Stimulated activated naive CD4-positive, alpha-beta T cell (primary cell): ENCODE measurements around the gene DHRSX.
"Not testable (repeated sequence)": the region's sequence is repeated elsewhere in the genome, so short reads cannot be mapped to it uniquely, and the experiment has no call there.

ENCODE experiments used
- DNase-seq, 6 experiments: peaks; one replicate each; lab custom pipeline; 2025; lab: John Stamatoyannopoulos, UW

DHRSX gene

GRCh38 chrX:2497961-2498780 is 2.6 kb downstream of the DHRSX start:
- no peak for DNase-seq

GRCh38 chrX:2495595-2495994 is 5.2 kb downstream of the DHRSX start:
- no peak for DNase-seq

DNA sequence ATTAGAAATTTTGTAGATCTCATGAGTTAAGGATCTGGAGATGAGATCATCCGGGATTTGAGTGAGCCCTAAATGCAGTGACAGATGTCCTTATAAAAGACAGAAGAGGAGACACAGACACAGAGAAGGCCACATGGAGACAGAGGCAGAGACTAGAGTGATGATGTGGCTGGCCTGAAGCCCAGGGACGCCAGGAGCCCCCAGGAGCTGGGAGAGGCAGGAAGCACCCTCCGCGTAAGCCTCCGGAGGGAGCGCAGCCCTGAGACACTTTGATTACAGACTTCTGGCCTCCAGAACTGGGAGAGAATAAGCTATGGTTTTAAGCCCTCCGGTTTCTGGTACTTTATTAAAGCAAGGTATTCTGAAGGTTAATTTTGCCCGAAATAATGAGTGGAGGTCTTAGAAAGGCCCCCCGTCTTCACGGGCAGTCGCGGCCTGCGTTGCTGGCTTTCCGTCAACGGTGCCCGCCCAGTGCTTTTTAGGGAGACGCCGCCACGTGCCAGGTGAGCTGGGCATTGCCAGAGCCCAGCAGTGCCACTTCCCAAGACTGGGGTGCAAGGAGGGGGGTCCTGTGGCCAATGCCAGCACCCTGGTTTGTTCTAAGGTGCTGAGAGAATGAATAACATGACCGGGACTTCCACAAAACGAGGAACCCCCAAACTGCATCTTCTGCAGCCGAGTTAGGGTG is 8.1 kb downstream of the DHRSX start:
- no peak for DNase-seq

DNA sequence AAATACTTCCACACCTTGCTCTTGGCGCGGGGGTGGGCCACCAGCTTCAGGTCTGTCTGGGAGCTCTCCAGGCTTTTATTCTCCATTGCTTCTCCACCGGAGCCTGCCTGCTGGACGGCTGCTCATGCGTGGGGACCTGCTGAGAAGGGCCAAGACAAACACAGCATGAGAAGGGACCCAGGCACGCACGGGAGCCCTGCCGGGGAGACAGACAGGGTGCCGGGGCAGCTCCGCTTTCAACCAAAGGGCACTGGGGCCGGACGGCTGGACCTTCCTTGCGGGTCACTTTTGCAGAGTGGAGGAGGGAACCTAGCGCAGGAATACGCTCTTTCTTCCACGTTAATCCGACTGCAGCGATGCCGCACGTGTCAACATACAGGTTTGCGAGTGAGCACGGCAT is 10.1 kb downstream of the DHRSX start:
- no peak for DNase-seq

DNA sequence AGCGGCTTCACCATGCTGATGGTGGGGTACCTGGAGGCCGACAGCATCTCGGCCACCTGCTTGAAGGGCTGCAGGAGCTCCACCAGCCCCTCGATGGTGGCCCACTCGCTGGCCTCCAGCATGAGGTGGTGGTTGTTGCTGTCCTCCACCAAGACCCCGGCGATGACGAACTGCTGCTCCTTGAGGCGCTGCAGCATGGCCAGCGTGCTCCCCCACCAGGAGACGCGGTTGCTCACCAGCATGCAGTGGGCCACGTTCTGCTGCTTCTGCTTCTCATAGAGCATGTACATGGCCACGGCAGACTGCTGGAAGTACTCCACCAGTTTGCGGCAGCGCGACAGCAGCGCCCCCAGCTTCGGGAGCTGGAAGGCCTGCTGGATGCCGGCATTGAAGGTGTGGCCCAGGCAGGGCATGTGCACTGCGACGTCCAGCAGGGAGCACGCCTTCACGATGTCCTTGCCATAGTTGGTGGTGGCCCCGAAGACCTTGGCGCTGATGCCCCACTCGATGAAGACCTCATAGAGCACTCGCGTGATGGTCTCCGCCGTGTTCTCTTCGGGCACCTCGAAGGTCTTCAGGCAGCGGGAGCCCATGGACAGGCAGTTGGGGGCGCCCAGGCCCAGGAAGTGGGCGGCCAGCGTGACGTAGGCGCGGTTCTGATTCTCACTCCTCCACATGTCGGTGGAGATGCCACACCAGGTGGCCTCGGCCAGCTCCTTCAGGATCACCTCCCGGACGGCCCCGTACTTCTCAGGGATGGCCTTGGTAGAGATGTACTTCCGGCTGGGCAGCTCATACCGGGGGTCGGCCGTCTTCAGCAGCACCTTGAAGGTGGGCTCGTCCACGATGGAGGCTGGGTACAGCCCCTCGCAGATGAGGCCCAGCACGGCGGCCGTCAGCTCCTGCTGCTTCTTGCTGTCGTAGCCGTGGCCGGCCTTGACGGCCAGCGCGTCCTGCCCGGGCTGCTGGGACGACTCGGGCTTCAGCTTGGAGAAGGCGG is 11.0 kb downstream of the DHRSX start:
- DNase-seq, result no peak

DNA sequence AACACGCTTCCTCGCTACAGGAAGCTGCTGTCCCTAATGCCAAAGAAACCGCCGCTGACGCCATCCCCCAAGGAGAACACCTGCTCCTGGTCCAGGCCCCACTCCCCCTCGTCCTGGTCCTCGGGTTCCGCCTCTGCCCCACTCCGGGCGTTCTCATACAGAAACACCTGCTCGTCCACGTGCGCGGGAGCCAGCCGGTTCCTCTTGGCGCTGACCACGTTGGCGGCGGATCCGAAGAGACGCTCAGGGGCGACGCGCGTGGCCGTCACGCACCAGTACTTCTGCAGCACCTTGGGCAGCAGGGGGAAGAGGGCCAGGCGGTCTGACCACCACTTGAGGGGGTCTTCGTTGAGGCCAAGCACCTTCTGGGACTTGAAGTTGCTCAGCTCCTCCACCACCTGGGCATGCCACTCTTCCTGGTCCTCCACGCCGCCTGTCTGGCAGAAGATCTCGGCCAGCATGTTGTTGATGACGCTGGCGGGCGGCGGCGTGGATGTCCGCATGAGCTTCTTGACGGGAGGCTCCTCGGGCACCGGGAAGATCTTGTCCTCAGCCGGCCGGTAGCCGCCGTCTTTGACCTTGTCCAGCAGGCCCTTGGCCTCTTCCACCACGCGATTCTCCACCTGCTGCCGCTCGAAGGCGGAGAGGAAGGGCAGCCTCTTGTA is 12.0 kb downstream of the DHRSX start:
- DNase-seq, result no peak

GRCh38 chrX:2487366-2487765 is 13.4 kb downstream of the DHRSX start:
- no peak for DNase-seq

DNA sequence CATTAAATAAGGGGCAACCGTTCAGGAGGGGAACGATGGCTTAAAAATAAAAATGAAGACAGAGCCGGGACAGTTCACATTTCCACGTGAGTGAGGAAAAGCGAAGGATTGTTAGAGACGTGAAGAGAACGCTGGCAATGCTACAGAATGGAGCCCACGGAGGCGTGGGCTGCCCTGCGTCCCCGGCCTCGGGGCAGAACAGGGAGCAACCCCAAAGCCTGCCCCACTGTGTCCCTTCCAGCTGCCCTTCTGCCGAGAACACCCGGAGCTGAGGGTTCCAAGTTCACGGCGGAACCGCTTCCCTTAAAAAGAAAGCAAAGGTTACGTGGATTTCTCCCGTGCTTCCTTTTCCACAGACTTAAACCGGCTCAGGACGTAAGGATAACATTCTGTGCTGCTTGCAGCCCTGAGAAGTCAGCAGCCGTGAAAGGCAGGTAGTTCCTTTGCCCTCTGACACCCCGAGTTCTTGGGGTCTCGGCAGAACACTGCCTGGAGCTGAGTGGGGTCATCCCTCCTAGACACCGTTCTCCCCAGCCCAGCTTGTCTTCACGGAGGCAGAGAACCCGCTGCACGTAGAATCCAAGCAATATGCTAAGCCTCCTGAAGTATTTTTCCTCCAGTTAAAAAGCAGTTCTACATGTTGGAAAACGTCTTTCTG is 14.2 kb downstream of the DHRSX start:
- no peak for DNase-seq

DNA sequence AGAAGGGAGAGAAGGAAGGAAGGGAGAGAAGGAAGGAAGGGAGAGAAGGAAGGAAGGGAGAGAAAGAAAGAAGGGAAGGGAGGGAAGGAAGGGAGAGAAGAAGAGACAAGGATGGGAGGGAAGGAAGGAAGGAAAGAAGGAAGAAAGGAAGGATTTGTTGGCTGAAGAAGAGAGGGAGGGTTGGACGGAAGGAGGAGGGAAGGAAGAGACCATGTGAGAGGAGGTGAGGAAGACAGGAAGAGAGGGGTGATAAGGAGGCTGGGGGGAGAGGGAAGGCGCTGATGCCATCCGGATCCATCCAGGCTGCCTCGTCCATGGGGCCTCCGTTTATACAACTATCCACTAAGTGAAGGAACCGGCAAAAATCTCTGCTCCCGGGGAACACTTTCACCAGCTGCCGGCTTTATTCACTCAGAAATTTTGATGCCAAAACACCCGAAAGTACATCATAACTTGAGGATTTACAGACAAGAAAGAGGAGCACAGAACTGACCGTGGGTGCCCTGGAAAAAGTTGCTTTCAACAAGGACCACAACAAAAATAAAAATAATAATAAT is 14.9 kb downstream of the DHRSX start:
- no peak for DNase-seq

- no peak for DNase-seq
Measured at GRCh38 chrX:2484721-2485648, 15.8 kb downstream of the DHRSX start.

DNA sequence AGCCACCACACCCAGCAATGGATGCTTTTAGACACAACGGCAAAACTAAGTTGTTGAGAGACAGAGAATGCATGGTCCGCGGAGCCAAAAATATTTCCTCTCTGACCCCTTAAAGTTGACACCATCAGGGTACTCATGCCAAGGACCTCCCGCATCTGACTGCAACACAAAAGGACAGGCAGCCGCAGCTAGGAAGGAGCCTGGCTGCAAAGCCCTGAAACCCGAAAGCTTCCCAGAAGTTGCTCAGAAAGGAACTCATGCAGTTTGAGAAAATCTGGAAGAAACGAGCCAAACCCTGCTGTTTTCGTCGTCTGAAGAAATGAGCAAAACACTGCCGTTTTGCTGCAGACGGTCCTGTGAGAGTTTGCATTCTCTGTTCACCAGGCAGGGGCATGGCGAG is 16.5 kb downstream of the DHRSX start:
- no peak for DNase-seq

DNA sequence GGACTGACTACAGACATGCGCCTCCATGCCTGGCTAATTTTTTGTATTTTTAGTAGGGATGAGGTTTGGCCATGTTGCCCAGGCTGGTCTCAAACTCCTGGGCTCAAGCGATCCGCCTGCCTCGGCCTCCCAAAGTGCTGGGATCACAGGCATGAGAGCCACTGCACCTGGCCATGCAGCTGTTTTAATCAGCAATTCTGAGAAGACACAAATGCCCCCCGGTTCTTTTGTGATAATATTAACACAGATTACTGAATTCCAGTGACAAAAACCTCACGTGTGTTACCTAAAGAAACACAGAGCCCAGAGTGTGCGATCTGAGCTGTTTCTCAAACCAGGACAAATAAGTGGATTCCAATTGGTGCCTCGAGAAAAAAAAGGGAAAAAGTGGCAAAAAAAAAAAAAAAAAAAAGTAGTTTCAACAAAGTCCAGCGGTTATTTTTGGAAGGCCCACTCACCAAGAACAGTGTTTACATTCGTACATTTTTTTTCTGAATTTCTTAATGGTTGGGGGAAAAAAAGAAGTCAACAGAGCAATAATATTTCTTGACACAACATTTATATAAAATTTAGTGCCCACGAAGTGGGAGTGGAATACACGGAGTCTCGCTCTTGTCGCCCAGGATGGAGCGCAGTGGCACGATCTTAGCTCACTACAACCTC is 17.2 kb downstream of the DHRSX start:
- DNase-seq, result no peak

GRCh38 chrX:2481597-2481996 is 19.2 kb downstream of the DHRSX start:
- DNase-seq, result not testable (repeated sequence)

DNA sequence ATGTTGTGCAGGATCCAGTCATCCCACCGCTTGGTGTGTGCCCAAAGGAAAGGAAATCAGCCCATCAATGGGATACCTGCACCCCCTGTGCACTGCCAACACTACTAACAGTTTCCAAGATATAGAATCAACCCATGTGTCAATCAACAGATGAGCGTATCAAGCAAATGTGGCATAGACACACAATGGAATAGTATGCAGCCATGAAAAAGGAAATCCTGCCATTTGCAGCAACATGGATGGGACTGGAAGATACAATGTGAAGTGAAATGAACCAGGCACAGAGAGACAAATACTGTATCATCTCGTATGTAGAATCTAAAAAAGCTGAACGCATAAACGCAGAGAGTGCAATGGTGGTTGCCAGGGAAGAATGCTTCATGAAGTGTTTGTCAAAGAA is 20.8 kb downstream of the DHRSX start:
- DNase-seq, result not testable (repeated sequence)

DNA sequence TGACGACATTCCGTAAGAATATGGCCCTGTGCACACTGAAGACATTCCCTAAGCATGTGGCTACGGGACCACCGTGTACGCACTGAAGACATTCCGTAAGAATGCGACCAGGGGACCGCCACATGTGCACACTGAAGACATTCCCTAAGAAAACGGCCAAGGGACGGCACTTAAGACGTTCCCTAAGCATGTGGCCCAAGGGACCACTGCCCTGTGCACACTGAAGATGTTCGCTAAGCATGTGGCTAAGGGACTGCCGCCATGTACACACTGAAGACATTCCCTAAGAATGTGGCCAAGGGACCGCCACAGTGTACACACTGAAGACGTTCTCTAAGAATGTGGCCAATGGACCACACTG is 21.4 kb downstream of the DHRSX start:
- no peak for DNase-seq

DNA sequence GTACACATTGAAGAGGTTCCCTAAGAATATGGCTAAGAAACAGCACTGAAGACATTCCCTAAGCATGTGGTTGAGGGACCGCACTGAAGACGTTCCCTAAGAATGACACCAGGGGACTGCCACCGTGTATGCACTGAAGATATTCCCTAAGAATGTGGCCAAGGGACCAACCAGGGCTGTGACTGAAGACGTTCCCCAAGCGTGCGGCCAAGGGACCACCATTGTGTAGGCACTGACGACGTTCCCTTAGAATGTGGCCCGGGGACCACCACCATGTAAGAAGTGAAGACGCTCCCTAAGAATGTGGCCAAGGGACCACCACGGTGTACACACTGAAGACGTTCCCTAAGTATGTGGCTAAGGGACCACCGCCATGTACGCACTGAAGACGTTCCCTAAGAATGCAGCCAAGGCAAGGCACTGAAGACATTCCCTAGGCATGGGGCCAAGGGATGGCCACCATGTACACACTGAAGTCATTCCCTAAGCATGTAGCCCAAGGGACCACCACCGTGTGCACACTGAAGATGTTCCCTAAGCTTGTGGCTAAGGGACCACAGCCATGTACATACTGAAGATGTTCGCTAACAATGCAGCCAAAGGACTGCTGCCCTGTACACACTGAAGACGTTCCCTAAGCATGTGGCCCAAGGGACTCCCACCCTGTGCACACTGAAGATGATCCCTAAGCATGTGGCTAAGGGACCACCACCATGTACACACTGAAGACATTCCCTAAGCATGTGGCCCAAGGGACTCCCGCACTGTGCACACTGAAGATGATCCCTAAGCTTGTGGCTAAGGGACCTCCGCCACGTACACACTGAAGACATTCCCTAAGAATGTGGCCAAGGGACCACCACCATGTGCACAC is 22.0 kb downstream of the DHRSX start:
- no peak for DNase-seq

DNA sequence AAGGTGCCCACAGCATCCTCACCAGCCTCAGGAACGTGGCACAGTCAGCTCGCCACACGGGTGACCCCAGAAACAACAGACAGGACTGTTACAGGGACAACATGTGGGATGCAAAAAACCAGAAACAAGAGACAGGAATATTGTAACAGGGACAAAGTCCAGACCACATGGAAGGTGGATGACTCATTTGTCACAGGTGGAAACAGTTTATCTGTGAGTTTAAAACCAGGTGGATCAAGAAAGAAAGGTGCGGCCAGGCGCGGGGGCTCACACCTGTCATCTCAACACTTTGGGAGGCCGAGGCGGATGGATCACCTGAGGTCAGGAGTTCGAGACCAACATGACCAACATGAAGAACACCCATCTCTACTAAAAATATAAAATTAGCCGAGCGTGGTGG is 23.5 kb downstream of the DHRSX start:
- not testable (repeated sequence) for DNase-seq

GRCh38 chrX:2474963-2475726 is 25.6 kb downstream of the DHRSX start:
- DNase-seq, result no peak
